Trophoblast cell (in vitro differentiated cells and primary cell): Measurements from ENCODE around the gene STARD10.

Source experiments
- DNase-seq, 2 donors: peaks; one replicate each; pipeline ENCODE4 v3.0.0-alpha.2; 2016
- H2AFZ ChIP-seq: 2 replicates; pipeline ENCODE4 v1.6.1; 2013; ENCODE audit warnings: low read length, moderate library complexity, mild to moderate bottlenecking; ENCODE audit not compliant: insufficient read depth, poor library complexity
- H2AK5ac ChIP-seq: 2 replicates; pipeline ENCODE4 v1.6.1; 2013; ENCODE audit warnings: mild to moderate bottlenecking, low read length
- H2BK120ac ChIP-seq: 2 replicates; pipeline ENCODE4 v1.6.1; 2013; ENCODE audit warnings: low read length, mild to moderate bottlenecking, moderate library complexity; ENCODE audit not compliant: insufficient read depth, poor library complexity
- H2BK12ac ChIP-seq: 2 replicates; pipeline ENCODE4 v1.6.1; 2013; ENCODE audit warnings: mild to moderate bottlenecking, low read length, moderate library complexity
- H2BK5ac ChIP-seq: 2 replicates; pipeline ENCODE4 v1.6.1; 2013; ENCODE audit warnings: low read length, low read depth, moderate library complexity, mild to moderate bottlenecking; ENCODE audit not compliant: poor library complexity
- H3K14ac ChIP-seq: 2 replicates; pipeline ENCODE4 v1.6.1; 2013; ENCODE audit warnings: mild to moderate bottlenecking, low read length
- H3K18ac ChIP-seq: 2 replicates; pipeline ENCODE4 v1.6.1; 2013; ENCODE audit warnings: mild to moderate bottlenecking, low read length
- H3K23ac ChIP-seq: 2 replicates; pipeline ENCODE4 v1.6.1; 2013; ENCODE audit warnings: low read length
- H3K27ac ChIP-seq: 2 replicates; pipeline ENCODE4 v1.5.1; 2013; ENCODE audit warnings: low read depth, mild to moderate bottlenecking, inconsistent platforms, low read length, moderate library complexity
- H3K27me3 ChIP-seq: 2 replicates; pipeline ENCODE4 v1.6.1; 2013; ENCODE audit warnings: inconsistent platforms, mild to moderate bottlenecking, low read length, moderate library complexity; ENCODE audit not compliant: insufficient read depth
- H3K36me3 ChIP-seq, 2 experiments: 1 replicate in 1 of 2; 2 replicates in 1 of 2; pipeline ENCODE4 v1.6.1; 2013; ENCODE audit warnings: low read length in 2 of 2, mild to moderate bottlenecking in 2 of 2, moderate library complexity in 1 of 2; ENCODE audit not compliant: insufficient read depth in 2 of 2, control insufficient read depth in 1 of 2
- H3K4ac ChIP-seq: 2 replicates; pipeline ENCODE4 v1.6.1; 2013; ENCODE audit warnings: low read depth, mild to moderate bottlenecking, low read length, moderate library complexity
- H3K4me1 ChIP-seq, 2 experiments: 1 replicate in 1 of 2; 2 replicates in 1 of 2; pipeline ENCODE4 v1.6.1; 2013; ENCODE audit warnings: low read length in 2 of 2, mild to moderate bottlenecking in 2 of 2, moderate library complexity in 1 of 2; ENCODE audit not compliant: insufficient read depth in 2 of 2, control insufficient read depth in 1 of 2
- H3K4me2 ChIP-seq: 2 replicates; pipeline ENCODE4 v1.6.1; 2013; ENCODE audit warnings: inconsistent platforms, mild to moderate bottlenecking, low read length, moderate library complexity
- H3K4me3 ChIP-seq: 2 replicates; pipeline ENCODE4 v1.5.1; 2013; ENCODE audit warnings: mild to moderate bottlenecking, low read depth, low read length, inconsistent platforms
- H3K79me1 ChIP-seq: one replicate; pipeline ENCODE4 v1.6.1; 2013; ENCODE audit warnings: low read length
- H3K79me2 ChIP-seq: 2 replicates; pipeline ENCODE4 v1.6.1; 2013; ENCODE audit warnings: low read length, mild to moderate bottlenecking; ENCODE audit not compliant: control insufficient read depth, insufficient read depth, poor library complexity
- H3K9ac ChIP-seq: 2 replicates; pipeline ENCODE4 v1.6.1; 2013; ENCODE audit warnings: mild to moderate bottlenecking, low read length
- H3K9me3 ChIP-seq: 2 replicates; pipeline ENCODE4 v1.6.1; 2013; ENCODE audit warnings: low read depth, mild to moderate bottlenecking, control low read depth, inconsistent platforms, low read length; ENCODE audit not compliant: insufficient read depth
- H4K12ac ChIP-seq: 2 replicates; pipeline ENCODE4 v1.6.1; 2013; ENCODE audit warnings: low read depth, mild to moderate bottlenecking, low read length, moderate library complexity
- H4K8ac ChIP-seq: 2 replicates; pipeline ENCODE4 v1.6.1; 2013; ENCODE audit warnings: low read depth, mild to moderate bottlenecking, low read length, moderate library complexity
- H4K91ac ChIP-seq: one replicate; pipeline ENCODE4 v1.6.1; 2013; ENCODE audit warnings: low read depth, mild to moderate bottlenecking, low read length, moderate library complexity
- WGBS: extraction: QIAGEN DNeasy Blood & Tissue Kit; methylation state at CpG from one replicate; pipeline ENCODE4 v1.1.7; 2013; ENCODE audit warnings: missing lambda C conversion rate; ENCODE audit not compliant: insufficient read length, insufficient coverage; ENCODE audit errors: extremely low coverage; 5-methylcytosine and 5-hydroxymethylcytosine counted together

STARD10 gene

GRCh38 chr11:72760539-72761405 is 33.1 kb downstream of the STARD10 start:
- H3K9me3 ChIP-seq: peaks cover 2% of the 10 kb centered on the region
- H3K18ac ChIP-seq: no peak overlapping the region
- no peak overlapping the region for H4K91ac ChIP-seq
- H3K23ac ChIP-seq: no peak overlapping the region
- H3K36me3 ChIP-seq: peaks cover 34% of the 10 kb centered on the region in 2 experiments
- H3K27me3 ChIP-seq: no peaks in the 10 kb centered on the region
- no peak overlapping the region for H3K4me3 ChIP-seq
- no peak overlapping the region for H2BK5ac ChIP-seq
- no peak overlapping the region for H4K8ac ChIP-seq
- peaks cover 0 to 6% of the 10 kb centered on the region in 2 experiments for H3K4me1 ChIP-seq
- no peak overlapping the region for H3K14ac ChIP-seq
- H4K12ac ChIP-seq: no peak overlapping the region
- H2BK120ac ChIP-seq: no peak overlapping the region
- no peak overlapping the region for H3K4me2 ChIP-seq
- no peak overlapping the region for H2AK5ac ChIP-seq
- no peaks in the 10 kb centered on the region for H3K79me1 ChIP-seq
- peak; percentile 78 to 79 for DNase-seq
- no peaks in the 10 kb centered on the region for H3K79me2 ChIP-seq
- H3K9ac ChIP-seq: no peak overlapping the region
- no peak overlapping the region for H3K27ac ChIP-seq
- no peak overlapping the region for H2BK12ac ChIP-seq
- WGBS: no CpG with 5 or more reads among the region's 8 CpGs
- no peak overlapping the region for H3K4ac ChIP-seq
- no peak overlapping the region for H2AFZ ChIP-seq

- Histone ChIP-seq H2BK12ac (no peak overlapping the region), H3K18ac (no peak overlapping the region), H3K23ac (no peak overlapping the region), H2AFZ (no peak overlapping the region), H3K4me1 (peaks cover 0 to 6% of the 10 kb centered on the region in 2 experiments), H3K4me3 (no peak overlapping the region), H3K36me3 (peaks cover 39 to 42% of the 10 kb centered on the region in 2 experiments), H2AK5ac (no peak overlapping the region), H3K79me2 (no peaks in the 10 kb centered on the region), H2BK5ac (no peak overlapping the region), H4K12ac (no peak overlapping the region), H3K9me3 (peaks cover 2% of the 10 kb centered on the region), H3K4ac (no peak overlapping the region), H2BK120ac (no peak overlapping the region), H4K8ac (no peak overlapping the region), H3K14ac (no peak overlapping the region), H4K91ac (no peak overlapping the region), H3K4me2 (no peak overlapping the region), H3K9ac (no peak overlapping the region), H3K79me1 (no peaks in the 10 kb centered on the region), H3K27me3 (no peaks in the 10 kb centered on the region), H3K27ac (no peak overlapping the region)
- no peak for DNase-seq
- no CpG with 5 or more reads among the region's 8 CpGs for WGBS
Measured at GRCh38 chr11:72759468-72759985, 34.3 kb downstream of the STARD10 start.

- H2BK12ac ChIP-seq: no peak overlapping the region
- no peak overlapping the region for H3K18ac ChIP-seq
- no peaks in the 10 kb centered on the region for H3K79me1 ChIP-seq
- H3K23ac ChIP-seq: no peak overlapping the region
- H4K12ac ChIP-seq: no peak overlapping the region
- WGBS: no CpG with 5 or more reads among the region's 17 CpGs
- peaks cover 0 to 3% of the 10 kb centered on the region in 2 experiments for H3K4me1 ChIP-seq
- H2AFZ ChIP-seq: no peak overlapping the region
- no peak overlapping the region for H3K27ac ChIP-seq
- H3K4me3 ChIP-seq: no peak overlapping the region
- no peak overlapping the region for H4K91ac ChIP-seq
- H4K8ac ChIP-seq: no peak overlapping the region
- DNase-seq: peak in 1 of 2 donors; percentile 33
- peaks cover 2% of the 10 kb centered on the region for H3K9me3 ChIP-seq
- peaks cover 44 to 45% of the 10 kb centered on the region in 2 experiments for H3K36me3 ChIP-seq
- H3K9ac ChIP-seq: no peak overlapping the region
- H3K4me2 ChIP-seq: no peak overlapping the region
- H3K14ac ChIP-seq: no peak overlapping the region
- no peak overlapping the region for H2BK5ac ChIP-seq
- H3K4ac ChIP-seq: no peak overlapping the region
- no peak overlapping the region for H2AK5ac ChIP-seq
- H2BK120ac ChIP-seq: no peak overlapping the region
- no peaks in the 10 kb centered on the region for H3K27me3 ChIP-seq
- no peaks in the 10 kb centered on the region for H3K79me2 ChIP-seq
Measured at GRCh38 chr11:72758690-72759389, 35.0 kb downstream of the STARD10 start.

- H3K9me3 ChIP-seq: peaks cover 2% of the 10 kb centered on the region
- H2BK12ac ChIP-seq: no peak overlapping the region
- no peak overlapping the region for H4K91ac ChIP-seq
- DNase-seq: peak; percentile 48 to 49
- no peak overlapping the region for H3K23ac ChIP-seq
- H2BK5ac ChIP-seq: no peak overlapping the region
- no peak overlapping the region for H2AFZ ChIP-seq
- H3K79me2 ChIP-seq: no peaks in the 10 kb centered on the region
- H3K79me1 ChIP-seq: no peaks in the 10 kb centered on the region
- no peak overlapping the region for H3K27ac ChIP-seq
- no CpG with 5 or more reads among the region's 7 CpGs for WGBS
- no peak overlapping the region for H3K4me2 ChIP-seq
- no peak overlapping the region for H3K4me3 ChIP-seq
- H4K8ac ChIP-seq: no peak overlapping the region
- no peak overlapping the region for H3K4ac ChIP-seq
- H3K4me1 ChIP-seq: peaks cover 0 to 3% of the 10 kb centered on the region in 2 experiments
- H3K14ac ChIP-seq: no peak overlapping the region
- no peak overlapping the region for H3K9ac ChIP-seq
- H3K36me3 ChIP-seq: peaks cover 41 to 46% of the 10 kb centered on the region in 2 experiments
- H2AK5ac ChIP-seq: no peak overlapping the region
- no peak overlapping the region for H2BK120ac ChIP-seq
- H3K18ac ChIP-seq: no peak overlapping the region
- no peaks in the 10 kb centered on the region for H3K27me3 ChIP-seq
- H4K12ac ChIP-seq: no peak overlapping the region
Measured at GRCh38 chr11:72758304-72758689, 35.5 kb downstream of the STARD10 start.
